ENCODE results near the gene NT5DC3. TPM values are rescaled to one million over a fixed set of nuclear protein-coding genes. Genes with fewer than 3 reads are reported as not detected.

The NT5DC3 gene
- total and polyA plus RNA-seq, 2 donors (not counting 3 experiments of a cell fraction or from before 2014, with no cell fraction given) = 1.5 to 6.7 TPM

GRCh38 chr12:103816663-103817062 is 24.4 kb downstream of the NT5DC3 start:
- no peak for DNase-seq (ENCODE audit: low read depth, low spot score)
- no peaks in the 10 kb centered on the region for H3K4me1 ChIP-seq (ENCODE audit: control insufficient read depth, extremely low read depth, insufficient read depth, low read length)
- H3K27ac ChIP-seq (ENCODE audit: insufficient read depth, low read depth, low read length) = no peak overlapping the region
- H4K20me1 ChIP-seq (replicated peaks; ENCODE audit: control insufficient read depth, extremely low read depth, insufficient read depth, low read length) = no peaks in the 10 kb centered on the region
- FAIRE-seq = no peak
- no peaks in the 10 kb centered on the region for H3K27me3 ChIP-seq (ENCODE audit: control insufficient read depth in 2 of 2, insufficient read depth in 2 of 2, low read length in 2 of 2)
- ChIA-PET CTCF (interaction anchor here (0.6 to 0.9 kb wide), 2 partner anchors 10 to 1721 kb away, joined by 3 read pairs; no protein-coding TSS in a partner anchor), POLR2A (no interaction called here)
- no TSS peak for BruUV-seq (replicated peaks)
- H3K9ac ChIP-seq (replicated peaks; ENCODE audit: extremely low read depth, insufficient read depth, low read length) = no peak overlapping the region
- dilution Hi-C loops (cut with MboI; ENCODE audit: extremely low pct_ligation_motif_present, low sequenced_read_pairs) = no loop called here
- no peaks in the 10 kb centered on the region for H3K79me2 ChIP-seq (ENCODE audit: control insufficient read depth, insufficient read depth, low read length)
- H3K36me3 ChIP-seq (ENCODE audit: control insufficient read depth in 2 of 2, extremely low read depth in 1 of 2, insufficient read depth in 2 of 2, low read length in 2 of 2) = peaks cover 0 to 2% of the 10 kb centered on the region in 2 experiments
- no peak overlapping the region for H2AFZ ChIP-seq (ENCODE audit: low read depth, low read length)
- TF ChIP-seq POLR2AphosphoS5 (IDR thresholded peaks at IDR 0.05; ENCODE audit: insufficient read depth, low read depth, low read length) (no peak), FOS (IDR thresholded peaks at IDR 0.05; ENCODE audit: borderline replicate concordance, insufficient read depth, low read length) (no peak), MYC (IDR thresholded peaks at IDR 0.05; ENCODE audit: low read depth, low read length) (no peak), POLR2A (IDR thresholded peaks at IDR 0.05; ENCODE audit: low read depth, low read length) (no peak), MAX (IDR thresholded peaks at IDR 0.05; ENCODE audit: insufficient read depth, insufficient read length) (no peak), JUN (IDR thresholded peaks at IDR 0.05; ENCODE audit: borderline replicate concordance, insufficient read depth, insufficient read length, low read depth) (peak; percentile 4)
- intact Hi-C loops (cut with micrococcal nuclease) = no loop called here
- no peak overlapping the region for H3K4me2 ChIP-seq (ENCODE audit: insufficient read depth, low read length)
- H3K9me3 ChIP-seq (replicated peaks; ENCODE audit: control insufficient read depth, insufficient read depth, low read length) = no peaks in the 10 kb centered on the region
- H3K4me3 ChIP-seq (replicated peaks in 1 of 3; ENCODE audit: insufficient read depth in 1 of 3, low read depth in 1 of 3, low read length in 3 of 3) = no peak overlapping the region
- no peaks in the 10 kb centered on the region for H3K9me1 ChIP-seq (replicated peaks; ENCODE audit: control insufficient read depth, extremely low read depth, insufficient read depth, low read length)

- peaks cover 0 to 2% of the 10 kb centered on the region in 2 experiments for H3K36me3 ChIP-seq (ENCODE audit: control insufficient read depth in 2 of 2, extremely low read depth in 1 of 2, insufficient read depth in 2 of 2, low read length in 2 of 2)
- no peaks in the 10 kb centered on the region for H3K9me1 ChIP-seq (replicated peaks; ENCODE audit: control insufficient read depth, extremely low read depth, insufficient read depth, low read length)
- no peak overlapping the region for H3K4me3 ChIP-seq (replicated peaks in 1 of 3; ENCODE audit: insufficient read depth in 1 of 3, low read depth in 1 of 3, low read length in 3 of 3)
- intact Hi-C loops (cut with micrococcal nuclease) (no loop called here), dilution Hi-C loops (cut with MboI; ENCODE audit: extremely low pct_ligation_motif_present, low sequenced_read_pairs) (no loop called here)
- BruUV-seq (replicated peaks) = no TSS peak
- H3K27me3 ChIP-seq (ENCODE audit: control insufficient read depth in 2 of 2, insufficient read depth in 2 of 2, low read length in 2 of 2) = no peaks in the 10 kb centered on the region
- ChIA-PET POLR2A (no interaction called here), CTCF (interaction anchor here (1.5 kb wide), 1 partner anchor 43 kb away, joined by 4 read pairs; no protein-coding TSS in a partner anchor)
- H3K4me2 ChIP-seq (ENCODE audit: insufficient read depth, low read length) = no peak overlapping the region
- DNase-seq (ENCODE audit: low read depth, low spot score) (no peak), FAIRE-seq (no peak)
- no peak overlapping the region for H2AFZ ChIP-seq (ENCODE audit: low read depth, low read length)
- H3K79me2 ChIP-seq (ENCODE audit: control insufficient read depth, insufficient read depth, low read length) = no peaks in the 10 kb centered on the region
- TF ChIP-seq FOS (IDR thresholded peaks at IDR 0.05; ENCODE audit: borderline replicate concordance, insufficient read depth, low read length) (no peak), POLR2AphosphoS5 (IDR thresholded peaks at IDR 0.05; ENCODE audit: insufficient read depth, low read depth, low read length) (no peak), GATA2 (IDR thresholded peaks at IDR 0.05; ENCODE audit: insufficient read depth, insufficient read length, low read depth, low read length) (no peak), MYC (IDR thresholded peaks at IDR 0.05; ENCODE audit: low read depth, low read length) (no peak), EZH2 (IDR thresholded peaks at IDR 0.05; ENCODE audit: borderline replicate concordance, low read depth, low read length, severe bottlenecking) (no peak), POLR2A (IDR thresholded peaks at IDR 0.05; ENCODE audit: low read depth, low read length) (no peak), MAX (IDR thresholded peaks at IDR 0.05; ENCODE audit: insufficient read depth, insufficient read length) (no peak), JUN (IDR thresholded peaks at IDR 0.05; ENCODE audit: borderline replicate concordance, insufficient read depth, insufficient read length, low read depth) (no peak), CTCF (IDR thresholded peaks at IDR 0.05; ENCODE audit: extremely low read depth in 1 of 2, insufficient read depth in 1 of 2, low read depth in 1 of 2, low read length in 2 of 2) (no peak)
- H3K9me3 ChIP-seq (replicated peaks; ENCODE audit: control insufficient read depth, insufficient read depth, low read length) = no peaks in the 10 kb centered on the region
- no peak overlapping the region for H3K27ac ChIP-seq (ENCODE audit: insufficient read depth, low read depth, low read length)
- H3K9ac ChIP-seq (replicated peaks; ENCODE audit: extremely low read depth, insufficient read depth, low read length) = no peak overlapping the region
- no peaks in the 10 kb centered on the region for H4K20me1 ChIP-seq (replicated peaks; ENCODE audit: control insufficient read depth, extremely low read depth, insufficient read depth, low read length)
- H3K4me1 ChIP-seq (ENCODE audit: control insufficient read depth, extremely low read depth, insufficient read depth, low read length) = no peaks in the 10 kb centered on the region
These were observed 26.6 kb downstream of the NT5DC3 start for GRCh38 chr12:103814436-103814835.

Data from endothelial cell of umbilical vein (primary cell).